ENCODE results near the gene CAB39.
"Not testable (repeated sequence)": the region's sequence is repeated elsewhere in the genome, so short reads cannot be mapped to it uniquely, and the experiment has no call there.

CAB39 gene

GRCh38 chr2:230696670-230697069, 16.0 kb upstream of the CAB39 start:
- no peak for DNase-seq (ENCODE audit: low read depth, low spot score)
- in situ Hi-C loops (cut with HindIII; ENCODE audit: low sequenced_read_pairs), result no loop called here
- TF ChIP-seq CTCF (IDR thresholded peaks at IDR 0.05; ENCODE audit: low read depth, low read length), result no peak
- no peak overlapping the region for H3K4me3 ChIP-seq (ENCODE audit: low read depth, low read length)

- TF ChIP-seq CTCF (IDR thresholded peaks at IDR 0.05; ENCODE audit: low read depth, low read length), result no peak
- H3K4me3 ChIP-seq (ENCODE audit: low read depth, low read length), result no peak overlapping the region
- DNase-seq (ENCODE audit: low read depth, low spot score), result peak; percentile 50
- in situ Hi-C loops (cut with HindIII; ENCODE audit: low sequenced_read_pairs), result no loop called here
These were observed 15.0 kb upstream of the CAB39 start for GRCh38 chr2:230697676-230698075.

GRCh38 chr2:230698753-230699152, 13.9 kb upstream of the CAB39 start:
- H3K4me3 ChIP-seq (ENCODE audit: low read depth, low read length); in situ Hi-C loops (cut with HindIII; ENCODE audit: low sequenced_read_pairs); DNase-seq (ENCODE audit: low read depth, low spot score): not testable (repeated sequence)

GRCh38 chr2:230700447-230700846, 12.2 kb upstream of the CAB39 start:
- H3K4me3 ChIP-seq (ENCODE audit: low read depth, low read length), result no peak overlapping the region
- no peak for TF ChIP-seq CTCF (IDR thresholded peaks at IDR 0.05; ENCODE audit: low read depth, low read length)
- no peak for DNase-seq (ENCODE audit: low read depth, low spot score)
- in situ Hi-C loops (cut with HindIII; ENCODE audit: low sequenced_read_pairs), result no loop called here

GRCh38 chr2:230701308-230701707, 11.3 kb upstream of the CAB39 start:
- in situ Hi-C loops (cut with HindIII; ENCODE audit: low sequenced_read_pairs), result no loop called here
- DNase-seq (ENCODE audit: low read depth, low spot score), result no peak
- no peak for TF ChIP-seq CTCF (IDR thresholded peaks at IDR 0.05; ENCODE audit: low read depth, low read length)
- H3K4me3 ChIP-seq (ENCODE audit: low read depth, low read length), result no peak overlapping the region

- in situ Hi-C loops (cut with HindIII; ENCODE audit: low sequenced_read_pairs); DNase-seq (ENCODE audit: low read depth, low spot score); H3K4me3 ChIP-seq (ENCODE audit: low read depth, low read length): not testable (repeated sequence)
These were observed 10.2 kb upstream of the CAB39 start for GRCh38 chr2:230702457-230702856.

- no peak overlapping the region for H3K4me3 ChIP-seq (ENCODE audit: low read depth, low read length)
- DNase-seq (ENCODE audit: low read depth, low spot score), result no peak
- TF ChIP-seq CTCF (IDR thresholded peaks at IDR 0.05; ENCODE audit: low read depth, low read length), result no peak
- in situ Hi-C loops (cut with HindIII; ENCODE audit: low sequenced_read_pairs), result no loop called here
These were observed 9.1 kb upstream of the CAB39 start for GRCh38 chr2:230703514-230703913.

- no peak for TF ChIP-seq CTCF (IDR thresholded peaks at IDR 0.05; ENCODE audit: low read depth, low read length)
- in situ Hi-C loops (cut with HindIII; ENCODE audit: low sequenced_read_pairs), result no loop called here
- H3K4me3 ChIP-seq (ENCODE audit: low read depth, low read length), result no peak overlapping the region
- DNase-seq (ENCODE audit: low read depth, low spot score), result no peak
These were observed 6.6 kb upstream of the CAB39 start for GRCh38 chr2:230706053-230706521.
